ENCODE data around the gene CHMP1B.

CHMP1B gene

DNA sequence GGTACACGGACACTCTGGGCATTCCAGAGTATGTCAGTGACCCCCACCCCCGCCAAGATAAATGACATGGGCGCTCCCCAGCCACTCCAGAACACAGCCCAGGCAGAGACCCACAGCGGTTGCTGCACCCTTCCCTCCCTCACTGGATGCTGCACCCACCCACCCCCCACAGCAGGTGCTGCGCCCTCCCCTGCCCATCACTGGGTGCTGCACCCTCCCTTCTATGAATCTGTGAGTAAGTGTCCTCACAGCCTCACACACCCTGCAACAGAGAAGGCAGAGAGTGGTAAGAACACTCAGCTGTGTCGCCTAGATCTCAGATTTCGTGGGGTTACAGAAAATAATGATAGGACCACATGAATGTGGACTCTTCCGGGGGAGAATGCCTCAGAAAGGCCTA, 23.5 kb downstream of the CHMP1B start:
- DNase-seq (ENCODE audit: low read depth), result no peak
- no peak for TF ChIP-seq CTCF (IDR thresholded peaks at IDR 0.05; ENCODE audit: control insufficient read depth, extremely low read depth, insufficient read depth)
- no peak overlapping the region for H3K4me3 ChIP-seq (ENCODE audit: low read depth, low read length)

GRCh38 chr18:11877497-11878135, 26.4 kb downstream of the CHMP1B start:
- TF ChIP-seq CTCF (IDR thresholded peaks at IDR 0.05; ENCODE audit: control insufficient read depth, extremely low read depth, insufficient read depth), result no peak
- DNase-seq (ENCODE audit: low read depth), result no peak
- no peak overlapping the region for H3K4me3 ChIP-seq (ENCODE audit: low read depth, low read length)

GRCh38 chr18:11880586-11881304, 29.5 kb downstream of the CHMP1B start:
- no peak for TF ChIP-seq CTCF (IDR thresholded peaks at IDR 0.05; ENCODE audit: control insufficient read depth, extremely low read depth, insufficient read depth)
- no peak overlapping the region for H3K4me3 ChIP-seq (ENCODE audit: low read depth, low read length)
- no peak for DNase-seq (ENCODE audit: low read depth)

DNA sequence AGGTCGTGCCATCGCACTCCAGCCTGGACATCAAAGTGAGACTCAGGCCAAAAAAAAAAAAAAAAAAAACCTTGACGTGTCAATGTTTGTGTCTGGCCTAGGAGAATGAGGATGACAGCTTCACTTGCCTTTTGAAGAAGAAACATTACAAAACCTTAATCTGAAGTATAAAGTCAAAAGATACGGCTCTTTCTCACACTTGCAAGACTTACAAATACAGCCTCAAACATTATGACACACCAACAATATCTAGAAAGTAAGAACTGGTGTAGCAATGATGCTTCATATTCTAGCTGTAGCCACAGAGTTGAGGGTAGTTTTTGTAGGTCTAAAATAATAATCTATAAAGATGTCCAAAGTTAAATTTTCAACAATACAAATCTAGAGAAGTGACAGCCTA, 31.4 kb downstream of the CHMP1B start:
- H3K4me3 ChIP-seq (ENCODE audit: low read depth, low read length), result no peak overlapping the region
- no peak for DNase-seq (ENCODE audit: low read depth)
- TF ChIP-seq CTCF (IDR thresholded peaks at IDR 0.05; ENCODE audit: control insufficient read depth, extremely low read depth, insufficient read depth), result no peak

DNA sequence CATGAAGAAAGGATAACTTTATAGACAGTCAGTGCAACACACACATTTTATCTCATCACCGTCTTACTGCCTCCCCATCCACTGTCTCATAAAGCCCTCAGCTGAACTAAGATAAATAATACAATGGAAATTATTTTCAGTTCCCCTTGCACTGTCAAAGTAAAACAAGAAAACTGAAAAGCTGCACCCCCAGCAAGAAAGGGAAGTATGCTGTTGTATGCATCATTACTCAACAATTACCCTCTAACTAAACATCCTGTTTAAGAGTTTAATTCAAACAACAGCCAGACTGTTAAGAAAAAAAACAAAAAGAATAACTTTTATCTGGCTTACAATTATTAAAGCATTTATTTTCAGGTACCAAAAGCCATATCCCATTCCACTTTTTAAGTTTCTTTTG, 31.9 kb downstream of the CHMP1B start:
- H3K4me3 ChIP-seq (ENCODE audit: low read depth, low read length), result no peak overlapping the region
- no peak for TF ChIP-seq CTCF (IDR thresholded peaks at IDR 0.05; ENCODE audit: control insufficient read depth, extremely low read depth, insufficient read depth)
- DNase-seq (ENCODE audit: low read depth), result no peak

DNA sequence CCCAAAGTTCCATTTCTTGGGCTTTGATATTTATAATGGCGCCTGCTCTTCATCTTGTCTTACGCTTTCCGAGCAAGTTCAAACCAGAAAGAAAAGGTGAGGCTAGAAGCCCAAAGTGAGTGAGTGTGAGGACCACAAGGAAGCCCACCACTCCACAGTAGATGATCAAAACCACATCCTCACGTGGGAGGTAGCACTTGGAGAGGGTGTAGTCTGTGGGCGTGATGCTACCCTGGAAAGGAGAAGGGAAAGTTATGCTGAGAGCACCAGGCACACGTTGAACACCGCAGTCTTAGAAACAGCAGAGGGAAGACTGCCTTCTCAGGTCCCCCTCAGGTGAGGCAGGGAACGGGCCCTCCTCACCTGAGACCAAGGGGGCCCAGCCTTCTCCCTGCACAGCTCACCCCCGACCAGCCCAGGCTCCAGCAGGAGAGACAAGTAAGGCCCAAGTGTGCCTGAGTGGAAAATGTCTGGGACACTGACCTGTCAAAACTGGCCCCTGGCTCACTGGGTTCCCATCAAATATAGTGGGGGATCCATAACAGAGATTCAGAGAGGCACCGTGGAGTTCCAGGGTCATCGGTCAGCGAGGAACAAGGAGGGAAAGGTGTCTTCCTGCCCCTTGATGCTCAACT, 33.3 kb downstream of the CHMP1B start:
- no peak for TF ChIP-seq CTCF (IDR thresholded peaks at IDR 0.05; ENCODE audit: control insufficient read depth, extremely low read depth, insufficient read depth)
- DNase-seq (ENCODE audit: low read depth), result no peak
- H3K4me3 ChIP-seq (ENCODE audit: low read depth, low read length), result no peak overlapping the region
